Endometrial microvascular endothelial cells (primary cell): Measurements from ENCODE around the gene KIAA0930. TPM values are rescaled to one million over a fixed set of nuclear protein-coding genes. Genes with fewer than 3 reads are reported as not detected.

Experiments used
- in situ Hi-C: cut with HindIII; loops from 2 replicates; pipeline ENCODE4 v1.10.0; 2017; ENCODE audit warnings: low sequenced_read_pairs, low pct_unique_long_range_greater_than_20kb; ENCODE audit errors: inconsistent ontology term
- total RNA-seq: library from RNA; depleted of rRNA; stranded (reverse); fragments of >200 nt; gene quantifications from one replicate; pipeline ENCODE4 v1.2.3, GENCODE V29; 2015; ENCODE audit errors: inconsistent ontology term

The KIAA0930 gene
- total RNA-seq, 1 donor from 2014 or later: 37.9 TPM

DNA sequence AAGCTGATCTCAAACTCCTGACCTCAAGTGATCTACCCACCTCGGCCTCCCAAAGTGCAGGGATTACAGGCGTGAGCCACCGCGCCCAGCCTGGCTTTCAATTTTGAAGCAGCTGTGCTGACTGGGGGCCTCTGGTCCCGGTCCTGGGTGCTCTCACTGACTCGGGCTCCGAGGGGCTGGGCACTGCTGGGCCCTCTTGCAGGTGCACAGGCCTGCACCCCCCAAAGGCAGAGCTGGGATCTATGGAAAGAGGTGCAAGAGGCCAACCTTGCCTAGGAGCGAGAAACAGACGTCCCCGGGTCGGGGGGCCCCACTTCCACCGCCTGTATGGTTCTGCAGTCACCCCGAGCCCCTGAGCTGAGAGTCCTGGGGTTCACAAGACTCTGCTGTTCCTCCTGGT, 33.2 kb downstream of the KIAA0930 start:
- in situ Hi-C loops: no loop called here

DNA sequence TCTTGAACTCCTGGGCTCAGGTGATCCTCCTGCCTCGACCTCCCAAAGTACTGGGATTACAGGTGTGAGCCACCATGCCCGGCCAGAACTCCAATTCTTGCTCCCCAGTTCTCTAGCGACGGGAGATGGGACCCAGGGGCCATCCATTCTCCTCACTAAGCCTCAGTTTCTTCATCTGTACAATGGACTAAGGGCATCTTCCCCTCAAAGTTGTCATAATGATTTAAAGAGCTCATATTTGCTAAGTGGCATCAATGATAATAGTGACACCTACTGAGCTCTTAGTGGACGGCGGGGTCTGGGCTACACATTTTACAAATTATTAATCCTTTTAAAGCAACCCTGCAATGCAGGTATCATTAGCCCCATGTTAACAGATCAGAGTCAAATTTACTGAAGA, 34.5 kb downstream of the KIAA0930 start:
- in situ Hi-C loops: no loop called here

DNA sequence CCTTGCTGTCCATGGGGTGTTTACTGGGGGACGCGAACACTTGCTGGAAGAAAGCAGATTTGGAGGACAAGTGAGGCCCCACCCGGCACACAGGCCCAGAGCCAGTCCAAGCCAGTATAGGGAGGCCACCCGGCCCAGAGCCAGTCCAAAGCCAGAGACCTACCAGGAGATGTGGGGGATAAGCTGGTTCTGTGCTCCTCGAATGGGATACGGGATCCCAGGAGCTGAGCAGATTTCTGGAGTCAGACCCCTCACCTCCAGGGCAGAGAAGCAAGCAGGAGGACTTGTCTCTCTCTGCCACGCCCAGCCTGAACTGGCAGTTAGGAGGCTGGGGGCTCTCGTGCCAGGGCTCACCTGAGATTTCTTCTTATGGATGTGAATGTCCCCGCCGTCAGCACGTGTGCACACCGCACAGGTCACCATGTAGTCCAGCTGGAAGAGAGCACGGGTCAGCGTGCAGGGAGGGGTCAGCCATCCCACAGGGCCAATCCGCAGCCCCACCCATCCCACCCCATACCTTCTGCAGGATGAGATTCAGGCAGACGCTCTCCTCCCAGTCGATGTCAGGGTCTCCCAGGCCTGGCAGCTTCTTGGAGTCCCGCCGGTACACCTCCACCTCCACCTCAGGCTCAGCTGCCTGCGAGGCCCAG, 35.3 kb downstream of the KIAA0930 start:
- in situ Hi-C loops: no loop called here

DNA sequence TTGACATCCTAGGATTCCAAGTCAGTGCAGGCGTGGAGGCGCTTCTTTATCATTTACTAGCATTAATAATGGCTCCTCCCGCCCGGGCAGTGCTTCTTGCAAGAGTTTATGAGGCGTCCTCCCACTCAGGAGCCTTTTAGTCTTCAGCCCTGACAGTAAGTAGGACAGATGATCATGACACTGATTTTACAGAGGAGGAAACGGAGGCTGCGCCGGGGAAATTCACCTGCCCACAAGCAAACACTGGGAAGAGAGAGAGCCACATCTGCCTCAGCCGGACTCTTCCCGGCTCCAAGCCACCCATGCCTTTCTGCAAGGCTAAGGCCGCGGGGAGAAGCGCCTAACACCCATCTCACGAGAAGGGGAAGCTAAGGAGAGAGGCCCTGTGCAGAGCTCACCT, 35.9 kb downstream of the KIAA0930 start:
- in situ Hi-C loops: no loop called here

DNA sequence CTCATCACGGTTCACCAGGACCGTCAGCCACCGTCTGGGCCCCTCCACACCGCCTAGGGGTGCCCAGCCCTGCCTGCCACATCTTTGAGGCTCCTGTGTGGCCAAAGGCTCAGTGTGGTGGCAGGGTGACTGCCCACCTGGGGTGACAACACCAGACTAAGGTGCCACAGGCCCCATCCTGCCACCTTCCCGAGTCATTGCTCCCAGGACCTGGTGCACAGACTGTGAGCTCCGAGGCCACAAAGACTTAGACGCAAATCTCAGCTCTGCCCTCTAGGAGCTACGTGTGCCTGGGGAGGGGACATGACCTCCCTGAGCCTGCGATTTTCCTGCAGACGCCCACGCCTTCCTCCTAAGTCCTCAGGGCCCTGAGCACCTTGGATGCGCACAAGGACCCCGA, 36.5 kb downstream of the KIAA0930 start:
- in situ Hi-C loops: no loop called here

DNA sequence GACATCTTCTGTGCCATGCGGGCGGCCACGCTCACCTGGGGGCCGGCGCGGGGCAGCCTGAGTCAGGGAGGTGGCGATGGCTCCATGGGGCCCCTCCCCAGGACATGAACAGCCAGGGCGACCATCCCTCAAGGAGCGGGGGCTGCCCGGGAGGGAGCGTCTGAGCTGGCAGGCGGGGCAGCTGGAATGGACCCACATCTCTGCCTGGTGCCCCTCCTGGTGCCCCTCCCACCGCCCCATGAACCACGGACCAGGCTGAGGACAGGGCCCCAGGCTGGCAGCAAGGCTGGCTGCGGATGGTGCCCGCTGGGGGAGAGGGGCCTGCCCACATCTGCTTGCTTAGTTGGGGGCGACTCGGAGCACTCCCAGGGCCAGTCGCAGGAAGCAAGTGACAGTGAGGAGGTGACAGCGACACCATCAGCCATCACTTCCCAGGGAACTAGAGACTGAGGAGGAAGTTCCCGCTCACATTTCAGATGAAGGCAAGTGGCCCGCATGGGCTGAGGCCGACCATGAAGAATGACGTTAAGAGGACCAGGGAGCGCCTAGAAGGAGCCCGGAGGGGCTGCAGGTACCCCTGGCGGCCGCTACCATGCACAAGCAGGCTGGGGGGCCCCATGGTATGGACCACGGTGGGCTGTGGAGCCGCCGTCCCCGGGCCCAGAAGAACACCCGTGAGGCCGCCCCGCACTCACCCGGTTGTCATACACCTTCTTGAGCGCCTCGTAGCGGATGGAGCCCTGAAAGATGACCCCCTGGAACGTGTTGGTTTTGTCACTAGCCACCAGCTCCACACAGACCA, 37.3 kb downstream of the KIAA0930 start:
- in situ Hi-C loops: no loop called here

DNA sequence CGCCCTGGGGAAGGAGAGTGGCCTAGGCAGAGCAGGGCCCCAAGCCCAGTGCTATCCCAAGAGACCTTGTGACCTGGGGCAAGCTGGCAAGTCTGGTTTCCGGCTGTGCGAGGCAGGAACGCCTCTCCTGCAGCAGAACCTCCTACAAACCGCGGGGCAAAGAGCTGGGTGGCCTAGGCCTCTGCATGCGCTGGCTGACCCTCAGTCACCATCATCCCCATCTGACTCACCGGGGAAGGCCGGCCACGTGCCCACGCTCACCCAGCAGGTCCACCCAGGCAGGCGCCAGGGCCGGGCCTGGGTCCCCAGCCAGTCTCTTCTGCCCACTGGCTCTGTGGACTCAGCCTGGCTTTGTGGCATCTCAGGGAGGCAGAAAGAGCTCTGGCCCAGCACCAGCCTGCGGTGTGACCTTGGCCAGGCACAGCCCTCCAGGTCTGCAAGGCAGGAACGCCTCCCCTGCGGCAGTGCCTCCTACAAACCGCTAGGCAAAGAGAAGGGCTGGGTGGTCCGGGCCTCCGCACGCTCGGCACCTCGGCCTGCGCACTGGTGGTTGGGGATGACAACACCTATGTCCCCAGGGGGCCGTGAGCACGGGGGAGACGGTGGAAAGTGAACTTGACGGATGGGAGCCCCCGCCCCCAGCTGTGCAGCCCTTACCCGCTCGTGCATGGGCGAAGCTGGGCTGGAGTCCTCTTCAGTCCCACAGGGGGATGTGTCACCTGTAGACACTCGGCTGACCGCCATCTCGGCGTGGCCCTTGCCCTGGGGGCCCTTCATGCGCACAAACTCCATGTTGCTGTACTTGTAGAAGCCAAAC, 38.2 kb downstream of the KIAA0930 start:
- in situ Hi-C loops: no loop called here

DNA sequence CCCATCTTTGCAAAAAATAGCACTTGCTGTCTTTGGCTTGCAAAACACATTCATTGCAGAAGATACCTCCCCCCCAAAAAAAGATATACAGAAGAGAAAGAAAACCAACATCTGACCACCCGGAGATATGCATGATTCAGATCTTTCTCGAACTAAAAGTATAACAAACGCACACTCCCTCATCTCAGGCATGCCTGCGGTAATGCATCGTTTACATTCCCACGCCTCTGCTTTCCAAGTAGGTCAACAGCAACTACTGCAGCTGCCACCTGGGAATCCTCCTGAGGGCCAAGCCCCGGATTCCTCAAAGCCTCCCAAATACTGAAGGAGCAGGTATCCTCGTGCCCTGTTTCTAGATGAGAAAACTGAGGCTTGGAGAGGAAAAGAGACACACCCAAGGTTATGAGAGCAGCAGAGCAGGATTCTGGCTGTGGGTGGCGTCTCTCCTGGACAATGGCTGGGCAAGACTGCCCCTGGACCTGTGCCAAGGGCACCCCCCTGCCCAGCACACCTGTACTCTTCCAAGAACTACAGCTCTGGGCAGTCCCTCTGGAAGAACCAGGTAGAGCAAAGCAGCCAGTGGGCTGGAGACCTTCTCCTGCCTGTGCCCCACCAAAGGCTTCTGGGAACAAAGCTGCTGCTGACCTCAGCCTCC, 38.9 kb downstream of the KIAA0930 start:
- in situ Hi-C loops: no loop called here

DNA sequence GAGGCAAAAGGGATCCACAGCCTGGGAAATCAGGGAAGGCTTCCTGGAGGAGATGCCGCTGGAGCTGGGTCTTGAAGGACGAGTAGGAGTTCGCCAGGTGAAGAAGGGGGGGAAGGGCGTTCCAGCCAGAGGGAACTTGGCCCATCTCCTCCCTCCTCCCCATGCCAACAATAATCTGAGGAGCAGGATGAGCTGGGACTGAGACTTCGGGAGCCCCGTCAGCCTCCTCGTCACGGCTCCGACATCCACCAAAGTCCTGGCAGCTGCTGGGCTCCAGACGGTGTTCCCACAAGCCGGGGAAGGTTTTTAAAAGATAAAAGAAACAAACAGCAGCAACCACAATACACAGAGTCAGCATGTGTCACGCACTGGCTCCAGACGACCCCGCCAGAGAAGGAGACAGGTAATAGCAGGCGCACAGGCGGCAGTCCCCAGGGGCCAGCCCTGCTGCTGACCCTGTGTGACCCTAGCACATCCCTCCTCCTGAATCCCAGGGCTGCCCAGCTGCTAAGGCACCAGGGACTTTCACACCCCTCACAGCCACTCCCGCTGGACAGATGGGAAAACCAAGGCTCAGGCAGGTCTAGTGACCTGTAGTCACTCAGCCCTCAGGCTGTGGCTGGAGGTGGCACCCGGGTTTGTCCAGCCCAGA, 39.7 kb downstream of the KIAA0930 start:
- in situ Hi-C loops: no loop called here

DNA sequence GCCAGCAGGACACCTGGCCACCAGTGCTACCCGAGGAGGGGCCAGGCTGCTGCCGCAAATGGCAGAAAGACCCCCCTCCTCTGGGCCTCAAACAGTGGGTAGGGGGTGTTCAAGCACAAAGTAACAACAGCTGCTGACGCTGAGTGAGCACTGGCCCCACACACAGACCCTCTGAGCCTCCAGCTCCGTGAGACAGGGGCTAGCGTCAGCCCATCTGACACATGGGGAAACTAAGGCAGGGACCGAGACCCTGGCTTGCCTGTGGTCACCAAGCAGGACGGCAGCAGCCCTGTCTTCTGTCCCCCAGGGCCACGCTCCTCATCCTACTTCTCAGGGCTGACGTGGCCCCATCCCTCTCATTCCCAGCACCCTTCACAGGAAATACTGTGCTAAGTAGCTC, 40.5 kb downstream of the KIAA0930 start:
- in situ Hi-C loops: no loop called here

DNA sequence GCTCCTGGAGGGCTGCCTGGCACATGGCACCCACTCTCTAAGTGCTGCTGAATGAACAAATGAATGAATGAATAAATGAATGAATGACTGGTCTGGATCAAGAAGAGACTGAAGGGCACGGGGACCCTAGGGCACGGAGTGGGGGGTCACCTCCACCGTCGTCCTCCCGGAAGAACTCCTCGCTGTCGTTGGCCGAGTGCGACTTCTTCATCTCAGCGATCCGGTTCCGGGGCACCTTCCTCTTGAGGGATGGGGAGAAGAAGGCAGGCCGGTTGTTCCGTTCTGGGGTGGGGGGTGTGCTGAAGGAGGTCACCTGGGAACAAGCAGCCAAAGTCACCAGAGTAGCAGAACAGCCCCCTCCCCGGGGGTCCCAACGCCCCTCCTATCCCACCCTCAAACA, 41.0 kb downstream of the KIAA0930 start:
- in situ Hi-C loops: no loop called here

DNA sequence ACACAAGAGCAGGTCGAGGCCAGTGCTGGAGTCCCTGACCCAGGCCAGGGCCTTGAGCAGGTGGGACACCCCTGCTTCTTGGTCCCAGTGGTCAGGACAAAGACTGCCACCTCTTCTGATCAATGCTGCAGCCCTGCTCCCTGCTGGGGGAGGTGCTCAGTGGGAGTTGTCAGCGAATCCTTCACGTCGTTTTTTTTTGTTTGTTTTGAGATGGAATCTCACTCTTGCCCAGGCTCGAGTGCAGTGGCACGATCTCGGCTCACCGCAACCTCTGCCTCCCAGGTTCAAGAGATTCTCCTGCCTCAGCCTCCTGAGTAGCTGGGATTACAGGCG, 42.3 kb downstream of the KIAA0930 start:
- in situ Hi-C loops: no loop called here

DNA sequence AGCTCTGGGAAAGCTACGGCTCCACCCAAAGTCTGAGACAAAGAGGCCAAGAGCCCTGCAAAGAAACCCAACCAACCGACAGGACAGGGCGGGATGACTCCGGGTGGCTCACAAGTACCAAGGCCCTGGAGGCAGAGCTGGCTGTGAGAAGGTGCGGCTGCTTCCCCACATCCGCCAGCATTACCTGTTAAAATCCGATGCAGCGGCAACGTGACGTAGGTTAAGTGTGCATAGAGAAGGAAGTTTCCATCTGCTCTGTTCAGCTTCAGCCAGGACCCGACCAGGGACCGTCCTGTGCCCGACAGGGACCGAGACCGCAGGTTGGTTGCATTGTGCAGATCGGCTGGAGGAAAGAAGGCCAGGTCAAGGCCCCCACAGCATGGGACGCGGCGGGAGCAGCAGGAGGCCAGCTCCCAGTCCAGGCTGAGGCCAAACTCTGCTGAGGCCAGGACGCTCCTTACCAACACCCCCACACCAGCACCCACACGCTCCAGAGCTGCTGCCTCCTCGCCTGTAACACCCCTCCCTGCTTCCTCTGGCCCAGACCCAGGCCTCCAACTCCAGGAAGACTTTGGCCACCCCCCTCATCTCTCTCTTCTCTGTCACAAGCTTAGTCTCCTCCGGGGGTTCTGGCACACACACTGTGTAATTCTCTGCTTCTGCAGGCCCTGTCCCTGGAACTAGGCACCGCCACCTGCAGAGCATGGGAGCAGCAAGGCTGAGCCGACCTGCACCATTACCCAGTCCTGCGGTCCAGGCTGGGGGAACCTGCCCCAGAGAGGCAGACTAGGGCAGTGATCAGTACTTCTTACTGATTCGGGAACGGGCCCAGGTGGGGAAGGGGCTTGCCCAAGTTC, 42.9 kb downstream of the KIAA0930 start:
- in situ Hi-C loops: no loop called here

DNA sequence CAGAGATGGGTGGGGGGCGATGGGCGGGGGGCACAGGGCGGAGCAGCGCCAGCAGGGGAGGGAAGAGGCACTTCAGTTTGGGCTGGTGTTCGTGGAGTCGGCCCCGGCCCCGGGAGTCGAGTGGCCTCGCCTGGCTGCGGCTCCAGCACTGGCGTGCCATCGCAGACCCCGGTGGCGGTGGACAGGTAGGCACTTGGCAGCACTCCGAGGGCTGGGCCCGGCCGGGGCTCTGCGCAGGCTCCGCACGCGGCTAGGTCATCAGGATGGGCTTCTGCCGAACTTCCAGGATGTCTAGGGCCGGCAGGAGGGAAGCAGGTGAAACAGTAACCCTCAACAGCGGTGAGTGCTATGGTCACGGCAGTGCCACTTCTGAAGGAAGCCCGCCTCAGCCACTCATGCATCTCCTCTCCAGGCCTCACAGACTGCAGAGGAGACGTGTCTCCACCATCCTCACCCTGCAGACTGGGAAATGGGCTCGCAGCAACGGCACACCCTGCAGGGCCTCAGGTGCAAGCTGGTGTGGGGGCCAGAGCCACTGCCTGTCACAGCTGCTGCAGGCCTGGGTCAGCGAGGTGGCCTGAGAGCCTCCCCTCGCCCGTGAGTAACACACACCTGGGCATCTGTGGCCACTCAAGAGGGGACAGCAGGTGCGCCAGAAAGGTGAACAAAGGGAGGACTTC, 43.6 kb downstream of the KIAA0930 start:
- in situ Hi-C loops: no loop called here

DNA sequence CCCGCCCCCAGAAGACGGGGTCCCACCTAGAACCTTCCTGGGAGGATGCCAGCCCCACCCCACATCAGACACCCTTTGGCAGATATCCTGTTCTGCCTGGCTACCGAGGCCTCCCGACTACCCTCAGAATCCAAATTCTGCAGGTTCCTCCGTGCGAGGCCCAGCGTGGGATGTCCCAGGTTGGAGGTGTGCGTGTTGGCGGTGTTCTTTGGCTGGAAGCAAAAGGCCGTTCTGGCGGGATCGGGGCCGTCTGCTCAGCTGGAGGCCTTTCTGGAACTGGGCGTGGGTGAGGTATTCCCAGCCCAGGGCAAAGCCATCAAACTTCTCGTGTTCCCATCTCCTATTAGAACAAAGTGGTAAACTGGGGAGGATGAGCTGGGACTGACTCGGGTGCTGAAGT, 44.4 kb downstream of the KIAA0930 start:
- in situ Hi-C loops: no loop called here

DNA sequence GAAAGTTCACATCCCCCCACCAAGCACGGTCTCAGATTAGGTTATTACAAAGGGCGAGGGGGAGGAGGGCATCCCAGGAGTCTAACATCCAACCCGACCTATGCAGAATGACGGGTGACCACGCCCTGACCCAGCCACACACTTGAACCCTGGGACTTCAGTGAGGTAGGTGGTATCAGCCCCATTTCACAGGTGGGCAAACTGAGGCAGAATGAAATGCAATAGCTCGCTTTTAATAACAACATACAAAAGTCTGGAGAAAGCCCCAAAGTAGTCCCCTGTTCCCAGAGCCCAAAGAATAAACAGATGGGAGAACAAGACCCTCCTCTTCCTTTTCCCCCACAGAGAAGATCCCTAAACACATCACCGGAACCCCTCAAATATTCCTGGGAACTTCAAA, 45.1 kb downstream of the KIAA0930 start:
- in situ Hi-C loops: no loop called here

DNA sequence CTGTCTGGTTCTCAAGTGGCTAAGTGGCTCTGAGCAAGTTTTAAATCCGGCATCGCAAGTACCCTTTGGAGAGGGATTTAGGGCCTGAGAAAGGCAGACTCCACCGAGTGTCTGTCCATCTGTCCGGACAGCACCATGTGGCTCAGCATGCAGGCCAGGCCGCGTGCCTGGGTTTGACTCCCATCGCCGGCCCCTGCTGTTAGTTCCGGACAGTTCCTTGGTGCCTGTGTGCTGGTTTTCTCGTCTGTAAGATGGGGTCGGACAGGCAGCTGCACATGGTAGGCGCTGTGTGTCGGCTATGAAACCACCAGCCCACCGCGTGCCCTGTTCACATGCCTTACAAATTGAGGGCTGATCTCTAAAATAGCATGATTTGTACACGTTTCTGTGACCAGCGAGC, 46.0 kb downstream of the KIAA0930 start:
- in situ Hi-C loops: no loop called here
